HCT116 (cell line): ENCODE results near the gene FAM163B. TPM values are rescaled to one million over a fixed set of nuclear protein-coding genes. Genes with fewer than 3 reads are reported as not detected.

Experiments used
- ATAC-seq: fragments of 200-7000 bp; cut with Tn5 transposase; 2 replicates; pipeline ENCODE4 v1.9.1; 2020; ENCODE audit warnings: mild to moderate bottlenecking, moderate library complexity
- BruUV-seq: library from RNA; stranded (reverse); fragments of 400-500 nt; replicated peaks from 2 replicates; lab custom pipeline; 2021; lab: Mats Ljungman, UMichigan
- CTCF ChIA-PET: fragments of 300-600 bp; sonication (Branson Sonifier 250); formaldehyde crosslinking; loops from one replicate; lab custom pipeline; 2021; ENCODE audit warnings: antibody characterized with exemption; lab: Charles Lee
- POLR2A ChIA-PET: fragments of 300-600, 350-600 bp; sonication (Branson Sonifier 250); formaldehyde crosslinking; loops from one replicate; lab custom pipeline; 2021; ENCODE audit warnings: antibody characterized with exemption; lab: Charles Lee
- RAD21 ChIA-PET, 2 experiments: fragments of 300-600 bp; sonication (Branson Sonifier 250); formaldehyde crosslinking; loops; one replicate each; lab custom pipeline; 2023; ENCODE audit warnings: low total read pairs in 2 of 2; ENCODE audit not compliant: uncharacterized antibody in 2 of 2, unreplicated experiment in 2 of 2, low non-redundant PET in 1 of 2; lab: Charles Lee
- DNase-seq: peaks from one replicate; pipeline ENCODE4 v3.0.0-alpha.2; 2010; ENCODE audit warnings: low read depth, low spot score
- H2AFZ ChIP-seq: fragments of 200-600 bp; shearing (Covaris generic), sonication (generic); 2 replicates; pipeline ENCODE4 v1.6.1; 2017; ENCODE audit warnings: low read depth, mixed run types, mixed read lengths, antibody characterized with exemption, low read length; ENCODE audit not compliant: poor library complexity, severe bottlenecking
- H3K27ac ChIP-seq: 2 replicates; pipeline ENCODE4 v1.5.1; 2012; ENCODE audit warnings: low read depth, low read length
- H3K27me3 ChIP-seq: fragments of 200-600 bp; sonication (generic); 2 replicates; pipeline ENCODE4 v1.6.1; 2016; ENCODE audit warnings: mixed run types, low read length, mixed read lengths; ENCODE audit not compliant: insufficient read depth
- H3K36me3 ChIP-seq, 2 experiments: fragments of 200-500 bp in 1 of 2; fragments of 200-600 bp in 1 of 2; sonication (Bioruptor generic) in 1 of 2; sonication (generic) in 1 of 2; 2 replicates each; pipeline versions ENCODE4 v1.5.1 to v1.6.1; 2014 to 2016; ENCODE audit warnings: low read length in 2 of 2, inconsistent platforms in 1 of 2, mixed read lengths in 1 of 2, mixed run types in 1 of 2; ENCODE audit not compliant: insufficient read depth in 2 of 2, control insufficient read depth in 1 of 2
- H3K4me1 ChIP-seq, 2 experiments: fragments of 200-600 bp in 1 of 2; sonication (generic) in 1 of 2; 2 replicates each; pipeline versions ENCODE4 v1.5.1 to v1.6.1; 2012 to 2017; ENCODE audit warnings: low read length in 2 of 2, inconsistent platforms in 1 of 2, mild to moderate bottlenecking in 1 of 2, mixed read lengths in 1 of 2, mixed run types in 1 of 2, moderate library complexity in 1 of 2; ENCODE audit not compliant: insufficient read depth in 2 of 2, control insufficient read depth in 1 of 2
- H3K4me2 ChIP-seq: fragments of 200-600 bp; sonication (generic); 2 replicates; pipeline ENCODE4 v1.6.1; 2017; ENCODE audit warnings: mixed run types, low read length, mixed read lengths
- H3K4me3 ChIP-seq, 2 experiments: fragments of 200-600 bp in 1 of 2; sonication (generic) in 1 of 2; replicated peaks in 1 of 2; 2 replicates each; pipeline ENCODE4 v1.5.1; 2011 to 2016; ENCODE audit warnings: low read length in 2 of 2, control low read depth in 1 of 2, low read depth in 1 of 2, mild to moderate bottlenecking in 1 of 2, mixed read lengths in 1 of 2, mixed run types in 1 of 2
- H3K79me2 ChIP-seq: fragments of 200-600 bp; sonication (generic); 2 replicates; pipeline ENCODE4 v1.6.1; 2017; ENCODE audit warnings: mild to moderate bottlenecking, mixed run types, low read length, moderate library complexity, mixed read lengths; ENCODE audit not compliant: insufficient read depth
- H3K9ac ChIP-seq: fragments of 200-600 bp; sonication (generic); 2 replicates; pipeline ENCODE4 v1.6.1; 2016; ENCODE audit warnings: low read length, mixed read lengths
- H3K9me2 ChIP-seq: fragments of 200-600 bp; sonication (generic), shearing (Covaris generic); 2 replicates; pipeline ENCODE4 v1.6.1; 2017; ENCODE audit warnings: mixed run types, mild to moderate bottlenecking, moderate library complexity; ENCODE audit not compliant: insufficient read depth
- H3K9me3 ChIP-seq, 2 experiments: fragments of 200-500 bp in 1 of 2; fragments of 200-600 bp in 1 of 2; sonication (Bioruptor generic) in 1 of 2; sonication (generic) in 1 of 2; 2 replicates each; pipeline ENCODE4 v1.6.1; 2014 to 2017; ENCODE audit warnings: low read length in 2 of 2, mixed read lengths in 2 of 2, inconsistent platforms in 1 of 2, low read depth in 1 of 2, mild to moderate bottlenecking in 1 of 2, mixed run types in 1 of 2, moderate library complexity in 1 of 2; ENCODE audit not compliant: control insufficient read depth in 1 of 2, insufficient read depth in 1 of 2
- H4K20me1 ChIP-seq: fragments of 200-600 bp; sonication (generic), shearing (Covaris generic); 2 replicates; pipeline ENCODE4 v1.6.1; 2017; ENCODE audit warnings: mixed run types, mild to moderate bottlenecking, moderate library complexity; ENCODE audit not compliant: insufficient read depth
- CBX3 ChIP-seq: IDR thresholded peaks from 2 replicates; pipeline ENCODE4 v1.6.1; 2012; ENCODE audit warnings: low read depth
- EZH2phosphoT487 ChIP-seq: fragments of 200-600 bp; IDR thresholded peaks from 2 replicates; pipeline ENCODE4 v1.6.1; 2018; ENCODE audit warnings: antibody characterized with exemption, borderline replicate concordance
- FOSL1 ChIP-seq: IDR thresholded peaks from 2 replicates; pipeline ENCODE4 v1.6.1; 2012; ENCODE audit warnings: low read depth
- POLR2A ChIP-seq: IDR thresholded peaks from 2 replicates; pipeline ENCODE4 v1.7.0; 2011; ENCODE audit warnings: borderline replicate concordance; ENCODE audit not compliant: insufficient read depth, insufficient read length; ENCODE audit errors: extremely low read depth
- POLR2AphosphoS5 ChIP-seq: IDR thresholded peaks from 2 replicates; pipeline ENCODE4 v1.6.1; 2011; ENCODE audit warnings: mild to moderate bottlenecking, low read depth, low read length, moderate library complexity
- RAD21 ChIP-seq: IDR thresholded peaks from 2 replicates; pipeline ENCODE4 v1.6.1; 2012; ENCODE audit warnings: low read depth, mild to moderate bottlenecking
- SIN3A ChIP-seq: IDR thresholded peaks from 2 replicates; pipeline ENCODE4 v1.6.1; 2012; ENCODE audit warnings: low read depth
- SP1 ChIP-seq: IDR thresholded peaks from 2 replicates; pipeline ENCODE4 v1.6.1; 2012; ENCODE audit warnings: low read depth
- SRF ChIP-seq: IDR thresholded peaks from 2 replicates; pipeline ENCODE4 v1.6.1; 2012; ENCODE audit warnings: low read depth
- TCF7L2 ChIP-seq: IDR thresholded peaks from 2 replicates; pipeline ENCODE4 v1.7.0; 2011; ENCODE audit warnings: borderline replicate concordance, inconsistent platforms; ENCODE audit not compliant: insufficient read depth, insufficient read length; ENCODE audit errors: extremely low read depth
- YY1 ChIP-seq: IDR thresholded peaks from 2 replicates; pipeline ENCODE4 v1.6.1; 2011; ENCODE audit warnings: low read length, low read depth, moderate library complexity, mild to moderate bottlenecking; ENCODE audit not compliant: insufficient replicate concordance; ENCODE audit errors: extremely low read depth
- ZFX ChIP-seq: fragments of 450-650 bp; IDR thresholded peaks from 2 replicates; pipeline ENCODE4 v1.6.1; 2017
- ZNF274 ChIP-seq: fragments of 200-500 bp; sonication (Bioruptor generic); IDR thresholded peaks from 2 replicates; pipeline ENCODE4 v1.6.1; 2014; ENCODE audit warnings: mild to moderate bottlenecking, low read depth, low read length, inconsistent platforms
- intact Hi-C: fragments of 100-400 bp; cut with micrococcal nuclease; formaldehyde crosslinking; loops from 2 replicates; pipeline ENCODE4 v1.10.0; 2022
- total RNA-seq: library from RNA; stranded (reverse); gene quantifications from one replicate; pipeline ENCODE4 v1.2.1, GENCODE V29; 2021; ENCODE audit not compliant: unreplicated experiment
- TF ChIP-seq, protein P1 (sequence below): IDR thresholded peaks from 2 replicates; pipeline ENCODE4 v1.6.1; 2012
- TF ChIP-seq, protein P2 (sequence below): IDR thresholded peaks from 2 replicates; pipeline ENCODE4 v1.6.1; 2012
- TF ChIP-seq, protein P3 (sequence below): IDR thresholded peaks from 2 replicates; pipeline ENCODE4 v1.6.1; 2011; ENCODE audit warnings: mild to moderate bottlenecking, low read length, moderate library complexity; ENCODE audit not compliant: insufficient replicate concordance; ENCODE audit errors: extremely low read depth

Gene FAM163B
- total RNA-seq, 1 experiment from 2014 or later = not detected

DNA sequence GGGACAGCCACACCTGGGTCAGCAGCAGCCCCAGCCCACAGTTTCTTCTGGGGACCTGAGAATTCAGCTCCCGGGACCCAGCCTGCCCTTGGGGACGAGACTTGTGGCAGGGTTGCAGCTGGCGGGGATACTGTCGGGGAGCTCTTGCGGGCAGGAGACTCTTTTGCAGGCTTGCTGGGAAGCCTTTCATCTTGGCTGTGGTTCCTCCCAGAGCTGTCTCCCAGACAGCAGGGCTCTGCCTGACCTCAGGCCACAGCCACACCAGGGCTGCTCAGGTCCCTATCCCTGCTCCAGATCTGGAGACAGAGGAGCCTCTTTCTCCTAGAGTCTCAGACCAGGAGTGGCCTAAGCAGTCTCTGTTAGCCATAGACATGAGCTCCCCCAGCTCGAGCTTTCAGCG is 79.7 kb downstream of the FAM163B start:
- Histone ChIP-seq H3K36me3 (no peaks in the 10 kb centered on the region), H2AFZ (no peak overlapping the region), H3K9me2 (no peaks in the 10 kb centered on the region), H3K4me2 (no peak overlapping the region), H4K20me1 (no peaks in the 10 kb centered on the region), H3K4me1 (peaks cover 8 to 12% of the 10 kb centered on the region in 2 experiments; a peak in 3 of 4 replicates), H3K4me3 (no peak overlapping the region), H3K9me3 (no peaks in the 10 kb centered on the region), H3K79me2 (no peaks in the 10 kb centered on the region), H3K27me3 (no peaks in the 10 kb centered on the region), H3K27ac (no peak overlapping the region), H3K9ac (no peak overlapping the region)
- no peak for ATAC-seq
- ChIA-PET CTCF (interaction anchor here (0.9 kb wide), 1 partner anchor 213 kb away, joined by 3 read pairs; no protein-coding TSS in a partner anchor), RAD21 (no interaction called here), POLR2A (no interaction called here)
- TF ChIP-seq SP1 (no peak), SRF (no peak), EZH2phosphoT487 (no peak), ZFX (no peak), POLR2A (no peak), SIN3A (no peak), ZNF274 (no peak), YY1 (no peak), POLR2AphosphoS5 (no peak), TCF7L2 (no peak)
- TF ChIP-seq, protein P1, sequence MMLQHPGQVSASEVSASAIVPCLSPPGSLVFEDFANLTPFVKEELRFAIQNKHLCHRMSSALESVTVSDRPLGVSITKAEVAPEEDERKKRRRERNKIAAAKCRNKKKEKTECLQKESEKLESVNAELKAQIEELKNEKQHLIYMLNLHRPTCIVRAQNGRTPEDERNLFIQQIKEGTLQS = no peak
- no TSS peak for BruUV-seq
- DNase-seq = no peak
- intact Hi-C loops = no loop called here

DNA sequence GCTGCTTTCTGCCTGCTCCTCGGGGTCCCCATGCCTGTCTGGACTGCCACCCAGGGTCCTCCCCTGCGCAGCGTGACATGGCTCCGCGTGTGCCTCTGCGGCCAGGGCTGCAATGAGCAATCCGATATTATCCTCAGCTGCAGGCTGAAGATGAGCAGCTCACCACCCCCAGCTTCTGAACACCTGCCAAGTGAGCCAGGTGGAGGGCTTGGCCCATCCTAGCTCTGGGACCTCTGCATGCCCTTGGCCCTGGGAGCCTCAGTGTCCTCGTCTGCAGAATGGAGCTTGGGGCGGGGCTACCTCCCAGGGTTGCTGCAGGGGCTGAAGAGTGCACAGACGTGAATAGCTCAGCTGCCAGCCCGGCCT is 80.3 kb downstream of the FAM163B start:
- Histone ChIP-seq H3K9ac (no peak overlapping the region), H3K79me2 (no peaks in the 10 kb centered on the region), H3K4me3 (no peak overlapping the region), H3K9me2 (no peaks in the 10 kb centered on the region), H3K36me3 (no peaks in the 10 kb centered on the region), H3K9me3 (no peaks in the 10 kb centered on the region), H3K27me3 (no peaks in the 10 kb centered on the region), H3K4me2 (no peak overlapping the region), H3K4me1 (peaks cover 8 to 12% of the 10 kb centered on the region in 2 experiments; a peak in 3 of 4 replicates), H3K27ac (no peak overlapping the region), H4K20me1 (no peaks in the 10 kb centered on the region), H2AFZ (no peak overlapping the region)
- ChIA-PET CTCF (no interaction called here), RAD21 (no interaction called here), POLR2A (no interaction called here)
- intact Hi-C loops = no loop called here
- DNase-seq = no peak
- no TSS peak for BruUV-seq
- no peak for ATAC-seq
- TF ChIP-seq FOSL1 (no peak), CBX3 (no peak), POLR2AphosphoS5 (no peak), RAD21 (no peak), SRF (no peak), SP1 (no peak)
- TF ChIP-seq, protein P2, sequence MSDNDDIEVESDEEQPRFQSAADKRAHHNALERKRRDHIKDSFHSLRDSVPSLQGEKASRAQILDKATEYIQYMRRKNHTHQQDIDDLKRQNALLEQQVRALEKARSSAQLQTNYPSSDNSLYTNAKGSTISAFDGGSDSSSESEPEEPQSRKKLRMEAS = no peak
- TF ChIP-seq, protein P3, sequence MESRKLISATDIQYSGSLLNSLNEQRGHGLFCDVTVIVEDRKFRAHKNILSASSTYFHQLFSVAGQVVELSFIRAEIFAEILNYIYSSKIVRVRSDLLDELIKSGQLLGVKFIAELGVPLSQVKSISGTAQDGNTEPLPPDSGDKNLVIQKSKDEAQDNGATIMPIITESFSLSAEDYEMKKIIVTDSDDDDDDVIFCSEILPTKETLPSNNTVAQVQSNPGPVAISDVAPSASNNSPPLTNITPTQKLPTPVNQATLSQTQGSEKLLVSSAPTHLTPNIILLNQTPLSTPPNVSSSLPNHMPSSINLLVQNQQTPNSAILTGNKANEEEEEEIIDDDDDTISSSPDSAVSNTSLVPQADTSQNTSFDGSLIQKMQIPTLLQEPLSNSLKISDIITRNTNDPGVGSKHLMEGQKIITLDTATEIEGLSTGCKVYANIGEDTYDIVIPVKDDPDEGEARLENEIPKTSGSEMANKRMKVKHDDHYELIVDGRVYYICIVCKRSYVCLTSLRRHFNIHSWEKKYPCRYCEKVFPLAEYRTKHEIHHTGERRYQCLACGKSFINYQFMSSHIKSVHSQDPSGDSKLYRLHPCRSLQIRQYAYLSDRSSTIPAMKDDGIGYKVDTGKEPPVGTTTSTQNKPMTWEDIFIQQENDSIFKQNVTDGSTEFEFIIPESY = no peak
